IPS-20b (cell line): ENCODE measurements around the gene RAP1GAP.
A peak's percentile ranks its signal among the peaks of the same experiment; 100 is the strongest.

ENCODE experiments used
- H3K27ac ChIP-seq: one replicate; pipeline ENCODE4 v1.5.1; 2013; ENCODE audit warnings: low read length
- H3K27me3 ChIP-seq: 2 replicates; pipeline ENCODE4 v1.6.1; 2013; ENCODE audit warnings: mild to moderate bottlenecking, low read length, inconsistent platforms; ENCODE audit not compliant: insufficient read depth
- H3K36me3 ChIP-seq: 2 replicates; pipeline ENCODE4 v1.6.1; 2013; ENCODE audit warnings: low read depth, mild to moderate bottlenecking, inconsistent platforms, low read length, moderate library complexity; ENCODE audit not compliant: insufficient read depth
- H3K4me1 ChIP-seq: 2 replicates; pipeline ENCODE4 v1.6.1; 2013; ENCODE audit warnings: mild to moderate bottlenecking, control low read depth, inconsistent platforms, low read length, moderate library complexity; ENCODE audit not compliant: insufficient read depth
- H3K4me3 ChIP-seq: 2 replicates; pipeline ENCODE4 v1.5.1; 2013; ENCODE audit warnings: mild to moderate bottlenecking, low read length, inconsistent platforms
- H3K9ac ChIP-seq: 2 replicates; pipeline ENCODE4 v1.6.1; 2013; ENCODE audit warnings: low read depth, mild to moderate bottlenecking, inconsistent platforms, low read length, moderate library complexity
- H3K9me3 ChIP-seq: 2 replicates; pipeline ENCODE4 v1.6.1; 2013; ENCODE audit warnings: mild to moderate bottlenecking, low read depth, low read length, inconsistent platforms; ENCODE audit not compliant: insufficient read depth

The RAP1GAP gene

GRCh38 chr1:21608798-21609197, 60.4 kb downstream of the RAP1GAP start:
- Histone ChIP-seq H3K27me3 (no peaks in the 10 kb centered on the region), H3K27ac (no peak overlapping the region), H3K36me3 (no peaks in the 10 kb centered on the region), H3K4me1 (peaks cover 4% of the 10 kb centered on the region; the same call in 1 of the 2 replicates), H3K4me3 (no peak overlapping the region), H3K9me3 (no peaks in the 10 kb centered on the region), H3K9ac (no peak overlapping the region)

GRCh38 chr1:21607549-21608529, 61.3 kb downstream of the RAP1GAP start:
- no peaks in the 10 kb centered on the region for H3K27me3 ChIP-seq
- H3K4me1 ChIP-seq: peaks cover 4% of the 10 kb centered on the region; the same call in 1 of the 2 replicates
- H3K36me3 ChIP-seq: no peaks in the 10 kb centered on the region
- H3K27ac ChIP-seq: no peak overlapping the region
- H3K9ac ChIP-seq: peak overlapping the region; percentile 29; the same call in 1 of the 2 replicates
- H3K4me3 ChIP-seq: peak overlapping the region; percentile 12; the same call in 1 of the 2 replicates
- no peaks in the 10 kb centered on the region for H3K9me3 ChIP-seq

- Histone ChIP-seq H3K36me3 (no peaks in the 10 kb centered on the region), H3K4me1 (peaks cover 4% of the 10 kb centered on the region; the same call in 1 of the 2 replicates), H3K27ac (no peak overlapping the region), H3K4me3 (no peak overlapping the region), H3K27me3 (no peaks in the 10 kb centered on the region), H3K9me3 (no peaks in the 10 kb centered on the region), H3K9ac (no peak overlapping the region)
Measured at GRCh38 chr1:21605964-21606705, 63.0 kb downstream of the RAP1GAP start.

- Histone ChIP-seq H3K36me3 (no peaks in the 10 kb centered on the region), H3K4me3 (no peak overlapping the region), H3K27ac (no peak overlapping the region), H3K9me3 (no peaks in the 10 kb centered on the region), H3K27me3 (no peaks in the 10 kb centered on the region), H3K4me1 (peaks cover 4% of the 10 kb centered on the region; the same call in 1 of the 2 replicates), H3K9ac (no peak overlapping the region)
Measured at GRCh38 chr1:21605012-21605715, 64.0 kb downstream of the RAP1GAP start.

- Histone ChIP-seq H3K36me3 (no peaks in the 10 kb centered on the region), H3K4me3 (no peak overlapping the region), H3K27ac (no peak overlapping the region), H3K27me3 (no peaks in the 10 kb centered on the region), H3K4me1 (peaks cover 4% of the 10 kb centered on the region; the same call in 1 of the 2 replicates), H3K9me3 (no peaks in the 10 kb centered on the region), H3K9ac (no peak overlapping the region)
Measured at GRCh38 chr1:21604208-21604957, 64.8 kb downstream of the RAP1GAP start.

- Histone ChIP-seq H3K4me1 (peaks cover 4% of the 10 kb centered on the region; the same call in 1 of the 2 replicates), H3K4me3 (no peak overlapping the region)
Measured at GRCh38 chr1:21603177-21604138, 65.7 kb downstream of the RAP1GAP start.

GRCh38 chr1:21601278-21602048, 67.7 kb downstream of the RAP1GAP start:
- Histone ChIP-seq H3K27ac (no peak overlapping the region), H3K27me3 (no peaks in the 10 kb centered on the region), H3K36me3 (no peaks in the 10 kb centered on the region), H3K4me3 (no peak overlapping the region), H3K9ac (no peak overlapping the region), H3K4me1 (no peaks in the 10 kb centered on the region), H3K9me3 (no peaks in the 10 kb centered on the region)

More at GRCh38 chr1:21603177-21604138, 65.7 kb downstream of the RAP1GAP start:
- Histone ChIP-seq H3K9me3 (no peaks in the 10 kb centered on the region), H3K9ac (no peak overlapping the region), H3K36me3 (no peaks in the 10 kb centered on the region), H3K27ac (no peak overlapping the region), H3K27me3 (no peaks in the 10 kb centered on the region)

GRCh38 chr1:21599402-21599801, 69.8 kb downstream of the RAP1GAP start:
- Histone ChIP-seq H3K4me3 (no peak overlapping the region), H3K27me3 (no peaks in the 10 kb centered on the region), H3K9ac (no peak overlapping the region), H3K36me3 (no peaks in the 10 kb centered on the region), H3K9me3 (no peaks in the 10 kb centered on the region), H3K27ac (no peak overlapping the region), H3K4me1 (no peaks in the 10 kb centered on the region)

- Histone ChIP-seq H3K27ac (no peak overlapping the region), H3K4me3 (no peak overlapping the region), H3K9ac (no peak overlapping the region), H3K36me3 (no peaks in the 10 kb centered on the region), H3K9me3 (no peaks in the 10 kb centered on the region), H3K4me1 (no peaks in the 10 kb centered on the region), H3K27me3 (no peaks in the 10 kb centered on the region)
Measured at GRCh38 chr1:21598904-21599303, 70.3 kb downstream of the RAP1GAP start.
